ENCODE measurements around the gene ILF3.
"Not testable (repeated sequence)": the region's sequence is repeated elsewhere in the genome, so short reads cannot be mapped to it uniquely, and the experiment has no call there.

ILF3 gene

GRCh38 chr19:10640361-10640760 lies 13.8 kb upstream of the ILF3 start:
- no peak for DNase-seq (ENCODE audit: low read depth, low spot score)
- no peak overlapping the region for H3K4me3 ChIP-seq (ENCODE audit: low read length)

GRCh38 chr19:10641248-10641647 lies 12.9 kb upstream of the ILF3 start:
- H3K4me3 ChIP-seq (ENCODE audit: low read length), result no peak overlapping the region
- DNase-seq (ENCODE audit: low read depth, low spot score), result no peak

- no peak for DNase-seq (ENCODE audit: low read depth, low spot score)
Observed at GRCh38 chr19:10642473-10643171, 11.5 kb upstream of the ILF3 start.

GRCh38 chr19:10643172-10643967 lies 10.8 kb upstream of the ILF3 start:
- H3K4me3 ChIP-seq (ENCODE audit: low read length), result no peak overlapping the region
- DNase-seq (ENCODE audit: low read depth, low spot score), result no peak

More at GRCh38 chr19:10642473-10643171, 11.5 kb upstream of the ILF3 start:
- H3K4me3 ChIP-seq (ENCODE audit: low read length), result no peak overlapping the region

- H3K4me3 ChIP-seq (ENCODE audit: low read length), result no peak overlapping the region
- no peak for DNase-seq (ENCODE audit: low read depth, low spot score)
Observed at GRCh38 chr19:10643968-10644259, 10.2 kb upstream of the ILF3 start.

GRCh38 chr19:10644260-10645007 lies 9.7 kb upstream of the ILF3 start:
- DNase-seq (ENCODE audit: low read depth, low spot score), result peak; percentile 43

GRCh38 chr19:10646456-10647159 lies 7.5 kb upstream of the ILF3 start:
- no peak overlapping the region for H3K4me3 ChIP-seq (ENCODE audit: low read length)
- no peak for DNase-seq (ENCODE audit: low read depth, low spot score)

More at GRCh38 chr19:10644260-10645007, 9.7 kb upstream of the ILF3 start:
- no peak overlapping the region for H3K4me3 ChIP-seq (ENCODE audit: low read length)

GRCh38 chr19:10648360-10648759 lies 5.8 kb upstream of the ILF3 start:
- no peak for DNase-seq (ENCODE audit: low read depth, low spot score)
- no peak overlapping the region for H3K4me3 ChIP-seq (ENCODE audit: low read length)

- no peak for DNase-seq (ENCODE audit: low read depth, low spot score)
Observed at GRCh38 chr19:10651851-10652250, 2.3 kb upstream of the ILF3 start.

GRCh38 chr19:10653482-10653731 lies 739 bp upstream of the ILF3 start:
- peak overlapping the region; percentile 99 for H3K4me3 ChIP-seq (ENCODE audit: low read length)
- no peak for DNase-seq (ENCODE audit: low read depth, low spot score)

More at GRCh38 chr19:10651851-10652250, 2.3 kb upstream of the ILF3 start:
- no peak overlapping the region for H3K4me3 ChIP-seq (ENCODE audit: low read length)

- peak; percentile 29 for DNase-seq (ENCODE audit: low read depth, low spot score)
- peak overlapping the region; percentile 99 for H3K4me3 ChIP-seq (ENCODE audit: low read length)
Observed at GRCh38 chr19:10654610-10655456, 687 bp downstream of the ILF3 start.

- H3K4me3 ChIP-seq (ENCODE audit: low read length), result peak overlapping the region; percentile 99
- DNase-seq (ENCODE audit: low read depth, low spot score), result no peak
Observed at GRCh38 chr19:10655457-10656312, 1.5 kb downstream of the ILF3 start.

GRCh38 chr19:10660346-10660745 lies 6.2 kb downstream of the ILF3 start:
- no peak overlapping the region for H3K4me3 ChIP-seq (ENCODE audit: low read length)

GRCh38 chr19:10661946-10662345 lies 7.8 kb downstream of the ILF3 start:
- H3K4me3 ChIP-seq (ENCODE audit: low read length), result no peak overlapping the region
- DNase-seq (ENCODE audit: low read depth, low spot score), result no peak

More at GRCh38 chr19:10660346-10660745, 6.2 kb downstream of the ILF3 start:
- no peak for DNase-seq (ENCODE audit: low read depth, low spot score)

GRCh38 chr19:10662384-10663251 lies 8.5 kb downstream of the ILF3 start:
- no peak overlapping the region for H3K4me3 ChIP-seq (ENCODE audit: low read length)
- no peak for DNase-seq (ENCODE audit: low read depth, low spot score)

- H3K4me3 ChIP-seq (ENCODE audit: low read length); DNase-seq (ENCODE audit: low read depth, low spot score): not testable (repeated sequence)
Observed at GRCh38 chr19:10663252-10663563, 9.1 kb downstream of the ILF3 start.

GRCh38 chr19:10667867-10668266 lies 13.7 kb downstream of the ILF3 start:
- no peak overlapping the region for H3K4me3 ChIP-seq (ENCODE audit: low read length)

More at GRCh38 chr19:10667867-10668266, 13.7 kb downstream of the ILF3 start:
- DNase-seq (ENCODE audit: low read depth, low spot score), result no peak

All from Jurkat, Clone E6-1 (cell line).